Measurements from ENCODE around the gene RHBDL3. TPM values are rescaled to one million over a fixed set of nuclear protein-coding genes. Genes with fewer than 3 reads are reported as not detected.

Gene RHBDL3
- total and polyA plus RNA-seq, 4 donors, result 0.02 to 0.17 (median 0.05) TPM; not detected in 1

GRCh38 chr17:32341857-32342602 is 76.4 kb downstream of the RHBDL3 start, which contains the start of gene C17orf75:
Gene C17orf75, minus strand, starts transcription at chr17:32342173. Its CDS starts 34 bp downstream, at chr17:32342139.
- Histone ChIP-seq H3K36me3 (ENCODE audit: control insufficient read depth in 4 of 4, insufficient read depth in 3 of 4, low read depth in 1 of 4, low read length in 3 of 4) (peaks cover 1 to 10% (median 6%) of the 10 kb centered on the region in 4 donors), H3K9me3 (ENCODE audit: control insufficient read depth in 4 of 4, low read length in 3 of 4) (no peaks in the 10 kb centered on the region), H3K4me3 (ENCODE audit: low read depth in 1 of 3, low read length in 3 of 3) (peak within 1 kb of the TSS; percentile 56 to 79 (median 66)), H3K27ac (ENCODE audit: low read depth in 1 of 2, low read length in 2 of 2) (peak within 1 kb of the TSS; percentile 58 to 67), H3K4me1 (ENCODE audit: control insufficient read depth in 4 of 4, insufficient read depth in 4 of 4, low read length in 3 of 4) (peaks cover 3 to 14% (median 6%) of the 10 kb centered on the region in 4 donors), H3K27me3 (ENCODE audit: control insufficient read depth in 4 of 4, insufficient read depth in 4 of 4, low read length in 3 of 4) (no peaks in the 10 kb centered on the region), H3K9ac (ENCODE audit: low read depth in 1 of 2, low read length in 2 of 2) (peak within 1 kb of the TSS; percentile 22 to 69)
- 8% methylated on average over 47 of the region's 47 CpGs for WGBS
- DNase-seq (ENCODE audit: low spot score), result peak; percentile 82
- TF ChIP-seq YY1 (IDR thresholded peaks at IDR 0.05), result peak; percentile 75
- no peak for TF ChIP-seq EGR1 (IDR thresholded peaks at IDR 0.05; ENCODE audit: low read depth in 2 of 2)
- no peak for TF ChIP-seq TAF1 (conservative IDR thresholded peaks at IDR 0.05)
- no peak for TF ChIP-seq RXRA (IDR thresholded peaks at IDR 0.05)
- peak; percentile 38 to 75 for TF ChIP-seq GABPA (IDR thresholded peaks at IDR 0.05 in 1 of 2, conservative IDR thresholded peaks at IDR 0.05 in 1 of 2)

DNA sequence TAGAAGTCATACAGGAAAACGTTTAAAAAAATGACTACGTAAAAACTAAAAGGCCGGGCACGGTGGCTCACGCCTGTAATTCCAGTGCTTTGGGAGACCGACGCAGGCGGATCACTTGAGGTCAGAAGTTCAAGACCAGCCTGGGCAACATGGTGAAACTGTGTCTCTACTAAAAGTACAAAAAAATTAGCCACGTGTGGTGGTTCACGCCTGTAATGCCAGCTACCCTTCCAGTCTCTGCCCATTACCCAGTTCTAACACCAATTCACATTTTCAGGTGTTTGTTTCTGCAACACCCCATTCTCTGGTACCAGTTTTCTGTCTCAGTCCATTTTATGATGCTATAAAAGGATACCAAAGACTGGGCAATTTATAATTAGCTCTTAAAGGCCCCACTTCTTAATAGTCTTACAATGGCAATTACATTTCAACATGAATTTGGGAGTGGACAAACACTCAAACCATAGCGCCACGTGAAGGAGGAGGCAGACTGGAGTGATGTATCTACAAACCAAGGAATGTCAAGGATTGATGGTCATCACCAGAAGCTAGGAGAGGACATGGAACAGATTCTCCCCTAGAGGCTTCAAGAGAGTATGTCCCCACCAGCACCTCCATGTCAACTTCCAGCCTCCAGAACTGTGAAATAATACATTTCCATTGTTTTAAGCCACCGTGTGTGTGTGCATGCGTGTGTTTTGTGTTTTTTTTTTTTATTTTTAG is 77.1 kb downstream of the RHBDL3 start:
- H3K27me3 ChIP-seq (ENCODE audit: control insufficient read depth in 4 of 4, insufficient read depth in 4 of 4, low read length in 3 of 4), result no peaks in the 10 kb centered on the region
- H3K27ac ChIP-seq (ENCODE audit: low read depth in 1 of 2, low read length in 2 of 2), result peak overlapping the region in 1 of 2 donors; percentile 49
- H3K9ac ChIP-seq (ENCODE audit: low read depth in 1 of 2, low read length in 2 of 2), result peak overlapping the region in 1 of 2 donors; percentile 5
- no peak for TF ChIP-seq YY1 (IDR thresholded peaks at IDR 0.05)
- TF ChIP-seq REST (IDR thresholded peaks at IDR 0.05), result no peak
- no peak for TF ChIP-seq RAD21 (IDR thresholded peaks at IDR 0.05)
- TF ChIP-seq, protein P1, sequence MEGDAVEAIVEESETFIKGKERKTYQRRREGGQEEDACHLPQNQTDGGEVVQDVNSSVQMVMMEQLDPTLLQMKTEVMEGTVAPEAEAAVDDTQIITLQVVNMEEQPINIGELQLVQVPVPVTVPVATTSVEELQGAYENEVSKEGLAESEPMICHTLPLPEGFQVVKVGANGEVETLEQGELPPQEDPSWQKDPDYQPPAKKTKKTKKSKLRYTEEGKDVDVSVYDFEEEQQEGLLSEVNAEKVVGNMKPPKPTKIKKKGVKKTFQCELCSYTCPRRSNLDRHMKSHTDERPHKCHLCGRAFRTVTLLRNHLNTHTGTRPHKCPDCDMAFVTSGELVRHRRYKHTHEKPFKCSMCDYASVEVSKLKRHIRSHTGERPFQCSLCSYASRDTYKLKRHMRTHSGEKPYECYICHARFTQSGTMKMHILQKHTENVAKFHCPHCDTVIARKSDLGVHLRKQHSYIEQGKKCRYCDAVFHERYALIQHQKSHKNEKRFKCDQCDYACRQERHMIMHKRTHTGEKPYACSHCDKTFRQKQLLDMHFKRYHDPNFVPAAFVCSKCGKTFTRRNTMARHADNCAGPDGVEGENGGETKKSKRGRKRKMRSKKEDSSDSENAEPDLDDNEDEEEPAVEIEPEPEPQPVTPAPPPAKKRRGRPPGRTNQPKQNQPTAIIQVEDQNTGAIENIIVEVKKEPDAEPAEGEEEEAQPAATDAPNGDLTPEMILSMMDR (IDR thresholded peaks at IDR 0.05; ENCODE audit: low read depth, low read length, missing input control), result no peak
- no peak for TF ChIP-seq TAF1 (conservative IDR thresholded peaks at IDR 0.05)
- TF ChIP-seq, protein P2, sequence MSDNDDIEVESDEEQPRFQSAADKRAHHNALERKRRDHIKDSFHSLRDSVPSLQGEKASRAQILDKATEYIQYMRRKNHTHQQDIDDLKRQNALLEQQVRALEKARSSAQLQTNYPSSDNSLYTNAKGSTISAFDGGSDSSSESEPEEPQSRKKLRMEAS (IDR thresholded peaks at IDR 0.05), result no peak
- peaks cover 3 to 14% (median 6%) of the 10 kb centered on the region in 4 donors for H3K4me1 ChIP-seq (ENCODE audit: control insufficient read depth in 4 of 4, insufficient read depth in 4 of 4, low read length in 3 of 4)
- WGBS, result 76% methylated on average over 14 of the region's 14 CpGs
- DNase-seq (ENCODE audit: low spot score), result no peak
- peak overlapping the region in 1 of 3 donors; percentile 79 for H3K4me3 ChIP-seq (ENCODE audit: low read depth in 1 of 3, low read length in 3 of 3)
- no peaks in the 10 kb centered on the region for H3K9me3 ChIP-seq (ENCODE audit: control insufficient read depth in 4 of 4, low read length in 3 of 4)
- H3K36me3 ChIP-seq (ENCODE audit: control insufficient read depth in 4 of 4, insufficient read depth in 3 of 4, low read depth in 1 of 4, low read length in 3 of 4), result peaks cover 1 to 5% (median 3%) of the 10 kb centered on the region in 4 donors
